GM19025 (cell line): ENCODE results near the gene TTC14.
A peak's percentile ranks its signal among the peaks of the same experiment; 100 is the strongest.
"Not testable (repeated sequence)": the region's sequence is repeated elsewhere in the genome, so short reads cannot be mapped to it uniquely, and the experiment has no call there.

Source experiments
- ATAC-seq: cut with Tn5 transposase; IDR thresholded peaks from one replicate; pipeline ENCODE4 v1.9.1; 2021; ENCODE audit warnings: mild to moderate bottlenecking, low read depth, moderate library complexity; ENCODE audit not compliant: unreplicated experiment

The TTC14 gene, protein sequence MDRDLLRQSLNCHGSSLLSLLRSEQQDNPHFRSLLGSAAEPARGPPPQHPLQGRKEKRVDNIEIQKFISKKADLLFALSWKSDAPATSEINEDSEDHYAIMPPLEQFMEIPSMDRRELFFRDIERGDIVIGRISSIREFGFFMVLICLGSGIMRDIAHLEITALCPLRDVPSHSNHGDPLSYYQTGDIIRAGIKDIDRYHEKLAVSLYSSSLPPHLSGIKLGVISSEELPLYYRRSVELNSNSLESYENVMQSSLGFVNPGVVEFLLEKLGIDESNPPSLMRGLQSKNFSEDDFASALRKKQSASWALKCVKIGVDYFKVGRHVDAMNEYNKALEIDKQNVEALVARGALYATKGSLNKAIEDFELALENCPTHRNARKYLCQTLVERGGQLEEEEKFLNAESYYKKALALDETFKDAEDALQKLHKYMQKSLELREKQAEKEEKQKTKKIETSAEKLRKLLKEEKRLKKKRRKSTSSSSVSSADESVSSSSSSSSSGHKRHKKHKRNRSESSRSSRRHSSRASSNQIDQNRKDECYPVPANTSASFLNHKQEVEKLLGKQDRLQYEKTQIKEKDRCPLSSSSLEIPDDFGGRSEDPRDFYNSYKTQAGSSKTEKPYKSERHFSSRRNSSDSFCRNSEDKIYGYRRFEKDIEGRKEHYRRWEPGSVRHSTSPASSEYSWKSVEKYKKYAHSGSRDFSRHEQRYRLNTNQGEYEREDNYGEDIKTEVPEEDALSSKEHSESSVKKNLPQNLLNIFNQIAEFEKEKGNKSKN

GRCh38 chr3:180601688-180602666, at the start of gene TTC14:
Gene TTC14, plus strand, starts transcription at chr3:180602163. Its CDS starts 99 bp downstream, at chr3:180602262.
- peak; percentile 97 for ATAC-seq

- ATAC-seq: no peak
These were observed 38.6 kb upstream of the TTC14 start for GRCh38 chr3:180563406-180563805.

DNA sequence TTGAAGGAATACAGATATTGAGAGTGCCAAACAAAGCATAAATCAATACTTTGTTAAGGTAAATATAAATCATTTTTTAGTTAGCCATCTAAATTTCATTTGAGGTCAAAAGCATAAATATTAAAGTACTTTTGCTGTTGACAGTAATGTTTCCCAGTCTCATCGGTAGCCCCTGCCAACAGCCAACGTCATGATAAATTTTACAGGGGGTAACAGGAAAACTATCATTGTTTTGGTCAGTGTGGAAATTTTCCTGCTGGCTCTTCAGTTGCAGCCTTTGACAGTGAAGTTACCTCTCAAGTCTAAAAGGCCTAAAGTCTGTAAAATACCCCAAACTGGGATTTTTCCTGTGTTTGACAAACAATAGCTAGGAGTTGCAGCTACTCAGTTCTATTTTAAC, 37.3 kb upstream of the TTC14 start:
- no peak for ATAC-seq

DNA sequence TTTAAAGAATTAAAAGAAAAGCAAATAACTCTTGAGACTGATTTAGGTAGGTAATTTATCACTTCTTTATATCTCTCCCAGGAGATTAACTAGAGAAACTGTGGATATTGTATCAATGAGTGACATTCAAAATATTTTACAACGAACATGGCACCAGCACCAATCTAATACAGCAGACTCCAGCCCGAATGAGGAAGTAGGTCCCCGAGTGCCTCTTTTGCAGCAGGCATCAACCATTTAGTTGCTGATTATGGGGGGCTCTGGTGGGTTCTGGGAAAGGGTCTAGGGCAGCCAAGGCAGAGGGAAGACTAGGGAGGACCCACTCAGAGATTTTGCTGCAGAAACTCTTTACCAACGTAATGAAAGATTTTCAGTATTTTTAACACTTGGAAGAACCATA, 31.7 kb upstream of the TTC14 start:
- no peak for ATAC-seq

GRCh38 chr3:180571831-180572598, 29.9 kb upstream of the TTC14 start:
- peak; percentile 87 for ATAC-seq

- ATAC-seq: no peak
These were observed 26.4 kb upstream of the TTC14 start for GRCh38 chr3:180575571-180575970.

GRCh38 chr3:180580934-180581333, 21.0 kb upstream of the TTC14 start:
- ATAC-seq: no peak

GRCh38 chr3:180590396-180590795, 11.6 kb upstream of the TTC14 start:
- ATAC-seq: no peak

DNA sequence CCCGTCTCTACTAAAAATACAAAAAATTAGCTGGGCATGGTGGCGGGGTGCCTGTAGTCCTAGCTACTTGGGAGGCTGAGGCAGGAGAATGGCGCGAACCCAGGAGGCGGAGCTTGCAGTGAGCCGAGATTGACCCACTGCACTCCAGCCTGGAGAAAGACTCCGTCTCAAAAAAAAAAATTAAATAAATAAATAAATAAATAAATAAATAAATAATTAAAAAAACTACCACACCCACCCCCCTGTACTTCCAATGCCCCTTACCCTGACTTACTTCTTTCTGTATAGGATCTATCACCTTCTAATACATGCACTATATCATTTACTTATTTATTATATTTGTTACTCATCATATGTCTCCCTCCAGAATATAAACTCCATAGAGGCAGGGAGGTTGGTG, 8.3 kb upstream of the TTC14 start:
- not testable (repeated sequence) for ATAC-seq

DNA sequence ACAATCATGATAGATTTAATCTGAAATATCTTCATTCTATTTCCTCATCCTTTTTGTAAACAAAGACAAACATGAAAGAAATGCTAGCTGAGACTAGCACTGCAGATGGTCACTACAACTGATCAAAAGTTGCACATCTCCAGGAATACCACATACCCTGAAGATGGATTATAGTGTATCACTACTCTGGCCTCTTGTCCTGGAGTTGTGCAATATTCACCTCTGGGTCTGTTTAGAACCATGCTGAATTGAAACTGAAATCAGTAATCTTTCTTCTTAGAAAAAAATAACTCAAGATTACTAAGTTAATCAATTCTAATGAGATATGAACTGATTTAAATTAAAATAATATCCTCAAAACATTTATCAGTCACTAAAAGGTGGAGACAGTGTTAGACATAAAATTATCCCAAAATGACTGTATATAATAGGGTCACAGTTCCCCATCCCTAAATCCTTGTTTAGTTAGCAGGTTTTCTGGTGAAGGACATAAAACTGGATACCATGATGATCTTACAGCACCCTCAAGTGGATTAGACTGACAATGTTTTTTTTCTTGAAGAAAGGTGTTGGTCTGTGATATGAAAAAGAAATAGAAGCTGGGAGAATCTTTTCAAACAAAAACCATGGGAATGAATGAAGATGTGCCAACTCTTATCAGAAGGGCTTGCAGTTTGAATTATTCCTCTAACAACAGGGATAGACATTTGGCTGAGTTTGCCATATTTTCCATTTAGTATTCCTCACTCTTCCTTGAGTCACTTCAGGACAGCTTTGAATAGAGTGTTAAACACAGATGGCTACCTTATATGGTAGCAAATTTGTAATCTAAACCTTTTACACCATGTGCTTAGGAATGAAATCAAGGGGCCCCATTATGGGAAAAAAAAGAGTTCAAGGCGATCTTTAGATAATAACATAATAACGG, 7.1 kb upstream of the TTC14 start:
- ATAC-seq: peak; percentile 74

DNA sequence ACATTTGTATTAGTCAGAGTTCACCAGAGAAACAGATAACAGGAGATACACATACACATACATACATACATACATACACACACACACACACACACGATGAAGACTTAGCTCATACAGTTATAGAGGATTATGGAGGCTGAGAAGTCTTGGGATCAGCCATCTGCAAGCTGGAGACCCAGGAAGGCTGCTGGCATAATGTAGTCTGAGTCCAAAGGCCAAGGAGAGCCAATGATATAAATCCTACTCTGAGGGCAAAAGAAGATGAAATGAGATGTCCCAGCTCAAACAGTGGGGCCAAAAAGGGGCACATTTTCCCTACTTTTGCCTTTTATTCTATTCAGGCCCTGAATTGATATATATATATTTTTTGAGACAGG, 6.4 kb upstream of the TTC14 start:
- ATAC-seq: no peak

GRCh38 chr3:180600473-180600872, 1.5 kb upstream of the TTC14 start:
- ATAC-seq: no peak

DNA sequence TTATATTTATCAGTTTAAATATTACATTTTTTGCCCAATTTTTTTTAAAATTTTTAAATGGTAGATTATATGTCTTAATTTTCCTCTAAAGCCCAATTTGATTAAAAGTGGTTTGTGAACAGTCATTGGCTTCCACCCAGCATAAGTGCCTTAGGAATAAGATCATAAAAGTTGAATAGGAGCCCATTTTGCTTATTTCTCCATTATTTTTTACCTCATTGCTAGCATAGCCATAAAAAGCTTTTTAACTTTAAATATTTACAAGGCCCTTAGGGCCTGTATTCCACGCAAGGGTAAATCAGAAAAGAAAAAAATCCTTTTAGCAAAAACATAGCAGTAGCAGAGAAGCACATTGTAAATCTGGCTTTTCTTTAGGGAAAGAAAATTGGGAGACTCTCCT, 9.0 kb downstream of the TTC14 start:
- no peak for ATAC-seq

- no peak for ATAC-seq
These were observed 10.4 kb downstream of the TTC14 start for GRCh38 chr3:180612364-180612763.

DNA sequence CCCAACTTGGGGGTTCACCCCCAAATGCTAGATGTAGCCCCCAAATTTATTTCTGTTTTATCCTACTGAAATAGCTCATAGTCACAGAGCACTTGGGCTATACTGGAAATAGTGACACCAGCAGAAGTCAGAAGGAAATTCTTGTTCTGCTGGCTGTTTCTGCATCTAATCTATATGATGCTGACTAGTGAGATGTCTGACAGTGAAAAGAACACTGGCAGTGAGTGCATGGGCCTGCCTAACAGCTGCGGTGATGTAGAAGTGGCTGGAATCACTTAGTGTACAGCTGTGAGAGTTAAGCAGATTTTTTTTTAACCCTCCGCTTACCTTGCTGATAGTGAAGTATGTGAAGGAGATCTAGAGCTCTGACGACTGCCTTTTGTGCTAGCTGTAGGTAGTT, 14.0 kb downstream of the TTC14 start:
- ATAC-seq: no peak

GRCh38 chr3:180617049-180617448, 15.1 kb downstream of the TTC14 start:
- no peak for ATAC-seq

DNA sequence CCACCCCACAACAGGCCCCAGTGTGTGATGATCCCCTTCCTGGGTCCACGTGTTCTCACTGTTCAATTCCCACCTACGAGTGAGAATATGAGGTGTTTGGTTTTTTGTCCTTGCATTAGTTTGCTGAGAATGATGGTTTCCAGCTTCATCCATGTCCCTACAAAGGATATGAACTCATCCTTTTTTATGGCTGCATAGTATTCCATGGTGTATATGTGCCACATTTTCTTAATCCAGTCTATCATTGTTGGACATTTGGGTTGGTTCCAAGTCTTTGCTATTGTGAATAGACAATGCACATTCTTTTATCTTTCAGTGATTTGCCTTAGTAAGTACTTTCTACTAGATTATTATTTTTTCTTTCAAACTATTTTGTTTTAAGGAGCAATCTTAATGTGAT, 16.6 kb downstream of the TTC14 start:
- not testable (repeated sequence) for ATAC-seq

DNA sequence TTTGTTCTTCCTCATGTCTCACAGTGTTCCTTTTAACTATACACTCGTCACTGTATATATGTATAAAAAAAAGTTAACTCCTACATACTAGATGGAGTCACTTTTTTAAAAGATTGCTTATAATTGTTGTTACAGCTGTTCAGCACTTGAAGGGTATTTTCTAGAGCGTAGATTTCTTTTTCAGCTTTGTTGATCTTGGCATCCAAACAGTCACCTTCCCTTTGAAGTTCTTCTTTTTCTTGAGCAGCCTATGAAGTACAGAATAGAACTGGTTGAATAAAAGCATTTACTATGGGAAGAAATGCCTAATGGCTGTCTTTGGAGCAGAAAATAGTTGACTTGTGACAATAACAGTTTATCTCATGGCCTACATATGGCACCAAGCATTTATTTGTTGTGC, 17.8 kb downstream of the TTC14 start:
- ATAC-seq: no peak

GRCh38 chr3:180624714-180625113, 22.8 kb downstream of the TTC14 start:
- peak; percentile 34 for ATAC-seq
